ENCODE measurements around the gene LRRN2.

The LRRN2 gene

GRCh38 chr1:204607910-204608309, 77.6 kb downstream of the LRRN2 start:
- in situ Hi-C loops (cut with HindIII; ENCODE audit: low sequenced_read_pairs), result loop anchor here (5.0 kb wide), 1 partner anchor 94 kb away; no protein-coding TSS in a partner anchor

- in situ Hi-C loops (cut with HindIII; ENCODE audit: low sequenced_read_pairs), result loop anchor here (5.0 kb wide), 1 partner anchor 97 kb away; no protein-coding TSS in a partner anchor
These were observed 79.7 kb downstream of the LRRN2 start for GRCh38 chr1:204605791-204606190.

DNA sequence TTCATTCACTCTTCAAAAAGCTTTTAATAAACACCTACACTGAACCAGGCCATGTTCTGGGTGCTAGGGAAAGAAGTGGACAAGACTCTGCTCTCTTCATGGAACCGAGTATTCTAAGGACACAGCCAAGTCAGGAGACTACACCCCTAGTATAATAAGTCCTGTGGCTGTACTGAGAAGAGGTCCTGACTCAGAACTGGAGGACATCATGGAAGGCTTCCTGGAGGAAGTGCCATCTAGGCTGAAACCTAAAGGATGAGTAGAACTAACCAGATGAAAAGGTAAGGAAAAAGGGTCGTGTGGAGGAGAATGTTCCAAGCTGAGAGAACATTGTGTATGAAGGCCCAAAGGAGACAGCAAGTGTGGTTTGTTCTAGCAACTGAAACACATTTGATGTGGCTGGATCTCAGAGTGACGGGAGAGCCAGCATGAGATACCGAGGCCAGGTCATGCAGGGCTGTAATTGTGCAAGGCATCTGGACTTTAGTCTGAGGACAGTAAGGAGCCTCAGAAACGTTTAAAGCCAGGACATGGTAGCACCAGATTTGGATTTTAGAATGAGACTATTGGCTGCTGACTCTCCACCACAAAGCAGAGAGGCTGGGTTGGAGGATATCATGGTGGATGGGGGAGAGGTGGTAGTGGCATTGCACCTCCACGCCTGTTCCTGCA, 82.5 kb downstream of the LRRN2 start:
- in situ Hi-C loops (cut with HindIII; ENCODE audit: low sequenced_read_pairs), result no loop called here

DNA sequence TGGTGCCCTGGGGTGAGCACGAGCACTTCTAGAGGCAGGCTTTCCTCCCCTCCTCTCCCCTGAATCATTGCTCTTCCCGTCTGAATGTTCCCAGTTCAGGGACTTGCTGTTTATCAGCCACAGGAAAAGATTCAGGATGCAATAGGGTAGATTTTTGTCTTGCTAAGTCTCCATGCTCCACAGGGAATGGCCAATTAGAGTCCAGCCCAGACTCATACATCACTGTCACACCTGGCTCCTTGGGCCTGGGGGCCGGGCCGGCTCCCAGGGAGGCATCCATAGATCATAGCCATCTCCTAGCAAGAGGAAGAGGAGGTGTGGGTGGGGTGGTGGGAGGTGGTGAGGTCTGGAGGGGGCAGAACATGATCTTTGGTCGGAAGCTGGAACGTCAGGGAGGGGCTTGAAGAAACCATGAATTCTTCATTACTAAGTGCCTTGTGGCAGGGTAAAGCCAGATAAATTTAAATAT, 83.4 kb downstream of the LRRN2 start:
- in situ Hi-C loops (cut with HindIII; ENCODE audit: low sequenced_read_pairs), result no loop called here

DNA sequence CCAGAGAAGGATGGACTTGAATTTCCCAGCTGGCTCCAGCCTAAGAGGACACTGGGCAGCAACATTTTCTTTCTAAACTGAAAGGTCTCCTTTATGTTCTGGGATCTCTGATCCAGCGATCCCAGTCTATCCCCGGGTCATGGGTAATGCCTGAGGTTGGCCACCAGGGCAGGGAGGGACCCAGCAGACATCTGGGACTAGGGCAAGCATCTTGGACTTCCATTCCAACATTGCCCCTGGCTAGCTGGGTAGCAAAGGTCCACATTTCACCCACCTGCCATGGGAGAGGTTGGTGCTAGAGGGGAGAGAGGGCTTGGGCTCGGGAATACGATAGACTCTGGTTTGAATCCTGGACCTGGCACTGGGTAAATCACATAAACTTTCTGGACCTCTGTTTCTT, 84.6 kb downstream of the LRRN2 start:
- in situ Hi-C loops (cut with HindIII; ENCODE audit: low sequenced_read_pairs), result no loop called here

- in situ Hi-C loops (cut with HindIII; ENCODE audit: low sequenced_read_pairs), result no loop called here
These were observed 85.3 kb downstream of the LRRN2 start for GRCh38 chr1:204600203-204600602.

GRCh38 chr1:204599596-204599995, 85.9 kb downstream of the LRRN2 start:
- in situ Hi-C loops (cut with HindIII; ENCODE audit: low sequenced_read_pairs), result no loop called here

GRCh38 chr1:204599098-204599497, 86.4 kb downstream of the LRRN2 start:
- in situ Hi-C loops (cut with HindIII; ENCODE audit: low sequenced_read_pairs), result no loop called here

DNA sequence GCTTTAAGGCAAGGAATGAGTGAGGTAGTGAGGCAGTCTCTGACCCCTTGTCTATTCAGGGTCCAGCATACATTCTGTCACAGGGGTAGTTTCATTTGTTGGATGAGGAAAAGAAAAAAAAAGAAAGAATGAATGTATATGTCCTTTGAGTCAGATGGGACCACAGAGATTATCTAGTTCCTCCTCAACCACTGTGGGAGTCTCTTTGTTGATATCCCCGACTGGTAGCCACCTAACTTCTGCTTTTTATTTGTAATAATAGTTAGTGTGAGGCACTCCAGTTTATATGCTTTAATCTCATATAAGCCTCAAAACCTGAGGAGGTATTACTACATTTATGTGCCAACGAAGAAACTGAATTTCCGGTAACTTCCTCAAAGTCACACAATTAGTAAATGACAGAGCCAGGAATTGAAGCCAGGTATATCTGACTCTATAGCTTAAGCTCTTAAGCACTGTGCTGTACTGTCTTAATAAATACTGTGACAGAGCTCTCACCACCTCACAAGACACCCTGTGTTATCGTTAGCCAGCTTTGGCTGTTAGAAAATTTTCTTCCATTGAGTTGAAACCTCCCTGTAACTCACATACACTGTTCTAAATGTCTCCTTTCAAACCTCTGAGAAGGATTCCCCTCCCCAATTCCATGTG, 87.1 kb downstream of the LRRN2 start:
- in situ Hi-C loops (cut with HindIII; ENCODE audit: low sequenced_read_pairs), result no loop called here

DNA sequence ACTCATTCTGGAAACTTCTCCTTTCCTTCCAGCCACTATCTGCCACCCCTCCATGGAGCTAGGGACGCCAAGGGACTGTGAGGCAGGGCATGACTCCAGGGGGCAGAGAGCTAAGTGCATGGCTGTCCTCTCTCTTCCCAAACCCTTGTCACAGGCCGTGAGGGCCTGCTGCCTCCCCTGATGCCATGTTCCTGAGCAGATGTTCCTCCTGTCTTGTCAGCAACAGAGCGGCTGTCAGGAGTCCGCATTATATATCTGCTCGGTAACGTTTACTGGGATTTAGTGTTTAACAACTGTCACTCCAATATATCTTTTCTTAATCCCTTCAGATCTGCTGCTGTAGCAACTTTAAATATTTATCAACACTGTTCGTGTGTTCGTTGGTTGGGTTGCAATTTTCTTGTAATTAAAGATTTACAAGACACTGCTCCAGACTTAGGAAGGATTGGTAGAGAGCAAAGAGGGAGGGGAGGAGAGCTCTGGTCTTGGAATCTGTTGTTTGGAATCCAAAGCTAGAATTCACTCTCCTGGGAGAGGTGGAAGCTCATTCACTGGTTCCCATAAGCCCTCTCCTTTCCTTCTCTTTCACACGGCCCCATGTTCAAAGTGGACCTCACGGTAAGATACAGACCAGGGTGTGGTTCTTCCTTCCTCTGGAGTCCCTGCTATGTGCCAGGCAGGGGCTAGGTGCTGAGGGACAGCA, 93.1 kb downstream of the LRRN2 start:
- in situ Hi-C loops (cut with HindIII; ENCODE audit: low sequenced_read_pairs), result no loop called here

GRCh38 chr1:204591473-204592090, 94.0 kb downstream of the LRRN2 start:
- in situ Hi-C loops (cut with HindIII; ENCODE audit: low sequenced_read_pairs), result no loop called here

GRCh38 chr1:204589409-204590038, 96.0 kb downstream of the LRRN2 start:
- in situ Hi-C loops (cut with HindIII; ENCODE audit: low sequenced_read_pairs), result no loop called here

- in situ Hi-C loops (cut with HindIII; ENCODE audit: low sequenced_read_pairs), result no loop called here
These were observed 96.7 kb downstream of the LRRN2 start for GRCh38 chr1:204588826-204589225.

DNA sequence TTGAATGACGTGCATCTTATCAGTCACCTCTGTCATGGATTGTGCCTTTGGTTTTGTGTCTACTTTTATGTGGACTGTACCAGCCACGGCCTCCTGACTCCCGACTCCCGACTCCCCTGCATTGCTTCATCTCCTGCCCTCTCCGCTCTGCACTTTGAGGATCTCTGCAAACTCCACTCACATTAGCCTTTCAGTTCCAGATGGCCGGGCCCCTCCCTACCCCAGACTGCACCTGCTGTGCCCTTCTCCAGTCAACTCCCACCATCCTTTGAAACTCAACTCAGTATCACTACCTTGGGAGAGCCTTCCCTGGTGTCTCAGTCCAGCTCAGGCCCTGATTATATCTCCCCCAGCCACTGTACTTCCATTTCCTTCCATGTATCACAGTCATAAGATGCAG, 97.9 kb downstream of the LRRN2 start:
- in situ Hi-C loops (cut with HindIII; ENCODE audit: low sequenced_read_pairs), result no loop called here

GRCh38 chr1:204584699-204585372, 100.7 kb downstream of the LRRN2 start:
- in situ Hi-C loops (cut with HindIII; ENCODE audit: low sequenced_read_pairs), result no loop called here

DNA sequence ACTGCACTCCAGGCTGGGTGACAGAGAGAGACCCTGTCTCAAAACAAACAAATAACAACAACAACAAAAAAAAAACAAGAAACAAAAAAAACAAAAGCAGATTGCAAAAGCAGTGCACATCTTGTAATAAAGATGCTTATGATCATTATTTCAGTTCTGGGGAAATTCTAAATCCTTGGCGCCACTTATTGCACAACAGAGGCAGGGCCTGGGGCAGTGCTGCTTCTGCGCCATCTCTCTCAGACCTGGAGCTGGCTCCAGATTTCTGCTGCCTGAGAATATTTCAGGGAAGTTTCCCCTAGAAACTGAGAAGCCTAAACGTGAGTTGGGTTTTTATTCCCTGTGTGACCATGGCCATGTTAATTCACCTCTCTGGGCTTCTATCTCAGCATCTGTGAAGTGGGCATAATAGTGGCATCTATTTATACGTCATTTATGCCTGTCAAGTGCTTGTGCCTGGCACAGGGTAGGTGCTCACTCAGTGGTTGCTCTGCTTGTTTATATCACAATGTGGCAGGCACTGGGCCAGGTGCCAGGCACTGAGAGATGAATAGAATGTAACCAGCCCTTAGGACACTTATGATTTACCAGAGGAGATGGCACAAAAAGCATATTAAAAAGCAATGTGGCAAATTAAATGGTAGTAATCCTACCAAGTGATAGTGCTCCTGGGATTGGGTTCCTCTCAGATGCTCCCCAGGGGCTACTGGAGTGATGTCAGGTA, 101.5 kb downstream of the LRRN2 start:
- in situ Hi-C loops (cut with HindIII; ENCODE audit: low sequenced_read_pairs), result no loop called here

- in situ Hi-C loops (cut with HindIII; ENCODE audit: low sequenced_read_pairs), result no loop called here
These were observed 103.8 kb downstream of the LRRN2 start for GRCh38 chr1:204581759-204582158.

DNA sequence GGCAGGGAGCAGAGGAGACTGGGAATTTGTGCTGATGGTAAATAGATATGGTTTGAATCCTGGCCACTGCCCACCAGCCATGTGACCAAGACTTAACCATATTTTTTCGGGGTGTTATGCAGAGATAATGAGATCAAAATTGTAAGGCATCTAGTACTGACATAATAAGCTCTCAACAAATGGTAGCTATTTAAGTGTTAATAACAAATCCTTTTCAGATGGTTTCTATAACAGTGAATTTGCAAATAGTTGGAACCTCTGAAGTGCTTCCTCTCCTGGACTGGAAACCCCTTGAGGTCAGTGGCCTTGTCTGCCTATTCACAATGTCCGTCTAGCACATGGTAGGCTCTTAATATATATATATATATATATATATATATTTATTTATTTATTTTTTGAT, 104.7 kb downstream of the LRRN2 start:
- in situ Hi-C loops (cut with HindIII; ENCODE audit: low sequenced_read_pairs), result no loop called here

GRCh38 chr1:204579681-204580080, 105.9 kb downstream of the LRRN2 start:
- in situ Hi-C loops (cut with HindIII; ENCODE audit: low sequenced_read_pairs), result no loop called here

All from endothelial cell of hepatic sinusoid (primary cell).